Measurements from ENCODE around the gene PEMT.

Gene PEMT

DNA sequence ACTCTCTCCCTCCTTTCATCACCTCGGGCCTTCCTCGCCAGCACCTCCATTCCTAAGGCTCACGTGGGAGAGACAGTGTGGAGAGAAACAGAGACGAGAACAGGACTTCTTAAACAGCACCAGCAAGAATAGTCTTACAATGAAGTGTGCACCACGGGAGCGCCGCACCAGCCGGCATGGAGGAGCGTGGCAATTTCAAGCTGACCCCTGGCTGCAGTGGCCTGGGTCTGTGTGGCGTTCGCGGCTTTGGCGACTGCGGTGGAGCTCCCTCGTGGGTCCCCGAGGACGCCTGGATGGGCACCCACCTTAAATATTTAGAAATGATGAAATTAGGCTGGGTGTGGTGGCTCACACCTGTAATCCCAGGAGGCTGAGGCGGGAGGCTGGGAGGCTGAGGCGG lies 135.3 kb downstream of the PEMT start:
- no peaks in the 10 kb centered on the region for H3K4me1 ChIP-seq (ENCODE audit: insufficient read depth, low read length, severe bottlenecking)
- no peaks in the 10 kb centered on the region for H3K9me2 ChIP-seq (ENCODE audit: low read depth, low read length)
- H3K4me2 ChIP-seq (ENCODE audit: low read length), result no peak overlapping the region
- no peaks in the 10 kb centered on the region for H3K36me3 ChIP-seq (ENCODE audit: insufficient read depth, low read length)
- H3K4me3 ChIP-seq (ENCODE audit: low read depth, low read length, poor library complexity, severe bottlenecking), result no peak overlapping the region
- H3F3A ChIP-seq (ENCODE audit: insufficient read depth, low read length), result no peaks in the 10 kb centered on the region
- no peak overlapping the region for H3K27ac ChIP-seq (ENCODE audit: low read depth, low read length, poor library complexity, severe bottlenecking)
- H3K27me3 ChIP-seq (ENCODE audit: insufficient read depth, low read length), result 0 out of 2 replicates have a peak, but pooled peaks cover under 1% of the 10 kb centered on the region
- no peaks in the 10 kb centered on the region for H4K20me1 ChIP-seq (ENCODE audit: insufficient read depth, low read length)
- no peak overlapping the region for H3K9ac ChIP-seq (ENCODE audit: low read length)
- no peaks in the 10 kb centered on the region for H3K9me3 ChIP-seq (ENCODE audit: low read length)
- TF ChIP-seq EZH2 (IDR thresholded peaks at IDR 0.05; ENCODE audit: borderline replicate concordance, low read length), result no peak
- TF ChIP-seq, protein P1, sequence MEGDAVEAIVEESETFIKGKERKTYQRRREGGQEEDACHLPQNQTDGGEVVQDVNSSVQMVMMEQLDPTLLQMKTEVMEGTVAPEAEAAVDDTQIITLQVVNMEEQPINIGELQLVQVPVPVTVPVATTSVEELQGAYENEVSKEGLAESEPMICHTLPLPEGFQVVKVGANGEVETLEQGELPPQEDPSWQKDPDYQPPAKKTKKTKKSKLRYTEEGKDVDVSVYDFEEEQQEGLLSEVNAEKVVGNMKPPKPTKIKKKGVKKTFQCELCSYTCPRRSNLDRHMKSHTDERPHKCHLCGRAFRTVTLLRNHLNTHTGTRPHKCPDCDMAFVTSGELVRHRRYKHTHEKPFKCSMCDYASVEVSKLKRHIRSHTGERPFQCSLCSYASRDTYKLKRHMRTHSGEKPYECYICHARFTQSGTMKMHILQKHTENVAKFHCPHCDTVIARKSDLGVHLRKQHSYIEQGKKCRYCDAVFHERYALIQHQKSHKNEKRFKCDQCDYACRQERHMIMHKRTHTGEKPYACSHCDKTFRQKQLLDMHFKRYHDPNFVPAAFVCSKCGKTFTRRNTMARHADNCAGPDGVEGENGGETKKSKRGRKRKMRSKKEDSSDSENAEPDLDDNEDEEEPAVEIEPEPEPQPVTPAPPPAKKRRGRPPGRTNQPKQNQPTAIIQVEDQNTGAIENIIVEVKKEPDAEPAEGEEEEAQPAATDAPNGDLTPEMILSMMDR (IDR thresholded peaks at IDR 0.05; ENCODE audit: low read length), result no peak
- H3K79me2 ChIP-seq (ENCODE audit: insufficient read depth, low read length), result no peaks in the 10 kb centered on the region
- H2AFZ ChIP-seq (ENCODE audit: low read length), result no peak overlapping the region
